ENCODE data around the gene CDK9. TPM values are rescaled to one million over a fixed set of nuclear protein-coding genes. Genes with fewer than 3 reads are reported as not detected.

The CDK9 gene
- polyA plus RNA-seq, 1 donor (not counting 4 experiments of a cell fraction or from before 2014, with no cell fraction given) = 47.8 TPM

DNA sequence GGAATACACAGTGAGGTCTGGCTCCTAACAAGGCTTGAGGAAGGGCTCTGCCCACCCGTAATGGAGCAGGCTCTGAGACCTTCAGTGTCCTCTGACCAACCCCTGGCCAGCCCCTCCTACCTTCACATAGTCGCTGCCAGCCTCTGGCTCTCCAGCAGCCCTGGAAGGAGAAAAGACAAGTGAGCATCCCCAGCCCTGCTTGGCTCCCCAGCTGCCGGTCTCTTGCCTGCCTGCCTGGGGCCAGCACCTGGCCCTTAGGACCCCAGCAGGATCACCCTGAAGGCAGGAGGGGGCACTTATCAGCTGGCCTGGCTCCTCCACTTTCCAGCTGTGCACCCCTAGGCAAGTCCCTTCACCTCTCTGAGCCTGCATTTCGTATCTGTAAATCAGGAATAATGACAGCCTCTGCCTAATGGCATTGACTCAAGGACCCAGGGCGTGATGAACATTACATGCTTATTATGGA lies 24.3 kb upstream of the CDK9 start:
- FAIRE-seq = no peak
- no peak for DNase-seq (ENCODE audit: low read depth, low spot score)
- Histone ChIP-seq H3K27ac (ENCODE audit: control insufficient read depth, insufficient read depth, low read length) (no peak overlapping the region), H3K9me3 (ENCODE audit: control insufficient read depth, low read depth, low read length) (no peaks in the 10 kb centered on the region), H2AFZ (ENCODE audit: control insufficient read depth, low read length) (no peak overlapping the region), H4K20me1 (ENCODE audit: control insufficient read depth, extremely low read depth, insufficient read depth, low read length) (no peaks in the 10 kb centered on the region), H3K9me1 (ENCODE audit: control insufficient read depth, extremely low read depth, insufficient read depth, low read length) (no peaks in the 10 kb centered on the region), H3K4me2 (ENCODE audit: control insufficient read depth, extremely low read depth, insufficient read depth, low read depth, low read length) (no peak overlapping the region), H3K27me3 (ENCODE audit: control insufficient read depth, extremely low read depth, insufficient read depth, low read length) (peaks cover 3% of the 10 kb centered on the region), H3K79me2 (ENCODE audit: control insufficient read depth, insufficient read depth, low read length) (no peaks in the 10 kb centered on the region), H3K36me3 (ENCODE audit: control insufficient read depth in 2 of 2, extremely low read depth in 1 of 2, insufficient read depth in 2 of 2, low read length in 2 of 2) (no peaks in the 10 kb centered on the region), H3K9ac (ENCODE audit: control insufficient read depth, extremely low read depth, insufficient read depth, low read length) (no peak overlapping the region), H3K4me3 (ENCODE audit: control insufficient read depth in 2 of 3, extremely low read depth in 1 of 3, insufficient read depth in 2 of 3, low read depth in 1 of 3, low read length in 3 of 3) (no peak overlapping the region), H3K4me1 (ENCODE audit: control insufficient read depth, extremely low read depth, insufficient read depth, low read length) (no peaks in the 10 kb centered on the region)
- TF ChIP-seq EZH2 (IDR thresholded peaks at IDR 0.05; ENCODE audit: low read length) = no peak
- TF ChIP-seq, protein P1, sequence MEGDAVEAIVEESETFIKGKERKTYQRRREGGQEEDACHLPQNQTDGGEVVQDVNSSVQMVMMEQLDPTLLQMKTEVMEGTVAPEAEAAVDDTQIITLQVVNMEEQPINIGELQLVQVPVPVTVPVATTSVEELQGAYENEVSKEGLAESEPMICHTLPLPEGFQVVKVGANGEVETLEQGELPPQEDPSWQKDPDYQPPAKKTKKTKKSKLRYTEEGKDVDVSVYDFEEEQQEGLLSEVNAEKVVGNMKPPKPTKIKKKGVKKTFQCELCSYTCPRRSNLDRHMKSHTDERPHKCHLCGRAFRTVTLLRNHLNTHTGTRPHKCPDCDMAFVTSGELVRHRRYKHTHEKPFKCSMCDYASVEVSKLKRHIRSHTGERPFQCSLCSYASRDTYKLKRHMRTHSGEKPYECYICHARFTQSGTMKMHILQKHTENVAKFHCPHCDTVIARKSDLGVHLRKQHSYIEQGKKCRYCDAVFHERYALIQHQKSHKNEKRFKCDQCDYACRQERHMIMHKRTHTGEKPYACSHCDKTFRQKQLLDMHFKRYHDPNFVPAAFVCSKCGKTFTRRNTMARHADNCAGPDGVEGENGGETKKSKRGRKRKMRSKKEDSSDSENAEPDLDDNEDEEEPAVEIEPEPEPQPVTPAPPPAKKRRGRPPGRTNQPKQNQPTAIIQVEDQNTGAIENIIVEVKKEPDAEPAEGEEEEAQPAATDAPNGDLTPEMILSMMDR (optimal IDR thresholded peaks at IDR 0.05 in 1 of 3, IDR thresholded peaks at IDR 0.05 in 1 of 3, conservative IDR thresholded peaks at IDR 0.05 in 1 of 3; ENCODE audit: extremely low read depth in 1 of 3, insufficient read depth in 2 of 3, low read length in 3 of 3) = no peak
- dilution Hi-C loops (cut with MboI; ENCODE audit: extremely low pct_ligation_motif_present, low sequenced_read_pairs) = no loop called here

DNA sequence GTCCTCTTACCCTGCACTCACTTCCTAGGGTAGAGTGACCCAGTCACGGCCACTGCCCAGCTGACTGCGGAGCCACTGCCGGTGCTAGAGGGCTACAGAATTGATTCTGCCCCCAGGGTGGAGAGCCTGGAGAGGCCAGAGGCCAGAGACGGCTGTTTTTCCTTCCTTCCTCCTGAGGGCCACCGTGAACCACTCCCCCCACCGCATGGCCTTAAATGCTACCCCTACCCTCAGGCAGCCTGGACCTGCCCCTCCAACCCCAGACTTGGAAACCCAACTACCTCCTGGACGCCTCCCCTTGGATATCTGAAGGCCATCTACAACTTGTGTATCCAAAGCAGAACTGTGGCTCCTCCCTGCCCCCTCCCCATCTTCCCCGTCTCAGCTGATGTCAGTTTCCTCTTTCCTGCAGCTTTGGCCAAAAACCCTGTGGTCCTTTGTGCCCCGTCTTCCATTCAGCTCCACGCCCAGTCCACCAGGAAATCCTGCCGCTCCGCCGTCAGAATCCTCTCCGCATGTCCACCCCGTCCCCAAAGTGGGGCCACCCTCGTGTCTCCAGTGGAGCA lies 23.6 kb upstream of the CDK9 start:
- DNase-seq (ENCODE audit: low read depth, low spot score) = no peak
- H3K4me2 ChIP-seq (ENCODE audit: control insufficient read depth, extremely low read depth, insufficient read depth, low read depth, low read length) = no peak overlapping the region
- H4K20me1 ChIP-seq (ENCODE audit: control insufficient read depth, extremely low read depth, insufficient read depth, low read length) = no peaks in the 10 kb centered on the region
- peaks cover 3% of the 10 kb centered on the region for H3K27me3 ChIP-seq (ENCODE audit: control insufficient read depth, extremely low read depth, insufficient read depth, low read length)
- no peak overlapping the region for H3K4me3 ChIP-seq (ENCODE audit: control insufficient read depth in 2 of 3, extremely low read depth in 1 of 3, insufficient read depth in 2 of 3, low read depth in 1 of 3, low read length in 3 of 3)
- H3K27ac ChIP-seq (ENCODE audit: control insufficient read depth, insufficient read depth, low read length) = no peak overlapping the region
- no peaks in the 10 kb centered on the region for H3K9me3 ChIP-seq (ENCODE audit: control insufficient read depth, low read depth, low read length)
- H3K79me2 ChIP-seq (ENCODE audit: control insufficient read depth, insufficient read depth, low read length) = no peaks in the 10 kb centered on the region
- H3K9me1 ChIP-seq (ENCODE audit: control insufficient read depth, extremely low read depth, insufficient read depth, low read length) = no peaks in the 10 kb centered on the region
- TF ChIP-seq EZH2 (IDR thresholded peaks at IDR 0.05; ENCODE audit: low read length) = no peak
- TF ChIP-seq, protein P1 (optimal IDR thresholded peaks at IDR 0.05 in 1 of 3, IDR thresholded peaks at IDR 0.05 in 1 of 3, conservative IDR thresholded peaks at IDR 0.05 in 1 of 3; ENCODE audit: extremely low read depth in 1 of 3, insufficient read depth in 2 of 3, low read length in 3 of 3) = no peak
- H3K4me1 ChIP-seq (ENCODE audit: control insufficient read depth, extremely low read depth, insufficient read depth, low read length) = no peaks in the 10 kb centered on the region
- H3K36me3 ChIP-seq (ENCODE audit: control insufficient read depth in 2 of 2, extremely low read depth in 1 of 2, insufficient read depth in 2 of 2, low read length in 2 of 2) = no peaks in the 10 kb centered on the region
- H3K9ac ChIP-seq (ENCODE audit: control insufficient read depth, extremely low read depth, insufficient read depth, low read length) = no peak overlapping the region
- dilution Hi-C loops (cut with MboI; ENCODE audit: extremely low pct_ligation_motif_present, low sequenced_read_pairs) = no loop called here
- no peak for FAIRE-seq
- no peak overlapping the region for H2AFZ ChIP-seq (ENCODE audit: control insufficient read depth, low read length)
